Neural progenitor cell (in vitro differentiated cells): Measurements from ENCODE around the gene CASP7. TPM values are rescaled to one million over a fixed set of nuclear protein-coding genes. Genes with fewer than 3 reads are reported as not detected.
"Not testable (repeated sequence)": the region's sequence is repeated elsewhere in the genome, so short reads cannot be mapped to it uniquely, and the experiment has no call there.

Experiments used
- DNase-seq: peaks from one replicate; pipeline ENCODE4 v3.0.0-alpha.2; 2016; ENCODE audit warnings: low spot score
- H2AFZ ChIP-seq: fragments of 200-600 bp; sonication (generic); replicated peaks from 2 replicates; pipeline ENCODE4 v1.6.1; 2016; ENCODE audit warnings: antibody characterized with exemption
- H3F3A ChIP-seq: fragments of 200-600 bp; sonication (generic); 2 replicates; pipeline ENCODE4 v1.6.1; 2016; ENCODE audit warnings: antibody characterized with exemption, low read depth
- H3K27ac ChIP-seq: fragments of 200-600 bp; sonication (generic); 2 replicates; pipeline ENCODE4 v1.5.1; 2016; ENCODE audit warnings: mild to moderate bottlenecking
- H3K27me3 ChIP-seq: fragments of 200-600 bp; sonication (generic); 2 replicates; pipeline ENCODE4 v1.6.1; 2016; ENCODE audit warnings: mild to moderate bottlenecking, moderate library complexity
- H3K36me3 ChIP-seq: fragments of 200-600 bp; sonication (generic); 2 replicates; pipeline ENCODE4 v1.5.1; 2016
- H3K4me1 ChIP-seq: fragments of 200-600 bp; sonication (generic); 2 replicates; pipeline ENCODE4 v1.6.1; 2016; ENCODE audit warnings: mixed run types
- H3K4me2 ChIP-seq: fragments of 200-600 bp; sonication (generic); 2 replicates; pipeline ENCODE4 v1.6.1; 2016
- H3K4me3 ChIP-seq: fragments of 200-600 bp; sonication (generic); 2 replicates; pipeline ENCODE4 v1.5.1; 2016
- H3K79me2 ChIP-seq: fragments of 200-600 bp; sonication (generic); 2 replicates; pipeline ENCODE4 v1.6.1; 2016; ENCODE audit warnings: low read depth
- H3K9ac ChIP-seq: fragments of 200-600 bp; sonication (generic); 2 replicates; pipeline ENCODE4 v1.6.1; 2016
- H3K9me3 ChIP-seq: fragments of 200-600 bp; sonication (generic); 2 replicates; pipeline ENCODE4 v1.5.1; 2016; ENCODE audit warnings: low read depth
- H4K20me1 ChIP-seq: fragments of 200-600 bp; sonication (generic); 2 replicates; pipeline ENCODE4 v1.6.1; 2016; ENCODE audit warnings: low read depth
- H3K27ac Mint-ChIP-seq: 3 replicates; pipeline ENCODE4 v1.8.0; 2021; ENCODE audit warnings: mixed read lengths
- H3K27me3 Mint-ChIP-seq: 2 replicates; pipeline ENCODE4 v1.8.0; 2022; ENCODE audit warnings: low read depth, mild to moderate bottlenecking, inconsistent platforms, moderate library complexity, mixed read lengths; ENCODE audit not compliant: insufficient read depth
- H3K36me3 Mint-ChIP-seq: 3 replicates; pipeline ENCODE4 v1.8.0; 2021; ENCODE audit warnings: mixed read lengths
- H3K4me1 Mint-ChIP-seq: 3 replicates; pipeline ENCODE4 v1.8.0; 2021; ENCODE audit warnings: mixed read lengths
- H3K4me3 Mint-ChIP-seq: 3 replicates; pipeline ENCODE4 v1.8.0; 2021; ENCODE audit warnings: mild to moderate bottlenecking, moderate library complexity, mixed read lengths
- H3K9me3 Mint-ChIP-seq: 3 replicates; pipeline ENCODE4 v1.8.0; 2020; ENCODE audit warnings: mixed read lengths
- EZH2 ChIP-seq: fragments of 200-600 bp; sonication (generic); IDR thresholded peaks from 2 replicates; pipeline ENCODE4 v1.6.1; 2017; ENCODE audit warnings: antibody characterized with exemption, mild to moderate bottlenecking, moderate library complexity
- EZH2phosphoT487 ChIP-seq: fragments of 200-600 bp; sonication (generic); IDR thresholded peaks from 2 replicates; pipeline ENCODE4 v1.6.1; 2017; ENCODE audit warnings: antibody characterized with exemption
- total RNA-seq: library from RNA; depleted of rRNA; stranded (reverse); fragments of >200 nt; gene quantifications from 2 replicates; pipeline ENCODE4 v1.2.3, GENCODE V29; 2015; ENCODE audit warnings: low replicate concordance
- TF ChIP-seq, protein P1 (sequence below): fragments of 200-600 bp; sonication (generic); IDR thresholded peaks from 2 replicates; pipeline ENCODE4 v1.5.1; 2017; ENCODE audit warnings: antibody characterized with exemption, mild to moderate bottlenecking

The CASP7 gene
- total RNA-seq, 1 donor from 2014 or later, result 18.9 TPM

DNA sequence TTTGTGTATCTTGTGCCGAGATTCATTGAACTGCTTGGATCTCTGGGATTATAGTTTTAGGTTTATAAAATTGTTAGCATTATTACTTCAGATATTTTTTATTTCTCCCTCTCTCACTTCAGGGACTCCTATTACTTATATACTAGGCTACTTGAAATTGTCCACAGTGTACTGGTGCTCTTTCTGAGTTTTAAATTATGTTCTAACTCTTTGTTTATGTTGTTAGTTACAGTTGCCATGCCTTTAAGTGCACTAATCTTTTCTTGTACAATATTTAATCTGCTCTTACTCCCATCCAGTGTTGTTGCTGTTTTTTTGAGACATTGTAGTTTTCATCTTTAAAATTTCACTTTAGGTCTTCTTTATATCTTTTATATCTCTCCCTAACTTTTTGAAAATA is 84.9 kb downstream of the CASP7 start:
- Histone ChIP-seq H3K9ac (no peak overlapping the region), H3K27ac (no peak overlapping the region), H3K36me3 (no peaks in the 10 kb centered on the region), H3F3A (no peaks in the 10 kb centered on the region), H2AFZ (no peak overlapping the region), H3K4me3 (no peak overlapping the region), H3K4me2 (no peak overlapping the region), H4K20me1 (no peaks in the 10 kb centered on the region), H3K9me3 (no peaks in the 10 kb centered on the region), H3K27me3 (no peaks in the 10 kb centered on the region), H3K79me2 (no peaks in the 10 kb centered on the region), H3K4me1 (no peaks in the 10 kb centered on the region)
- no peaks in the 10 kb centered on the region for H3K36me3 Mint-ChIP-seq
- H3K27ac Mint-ChIP-seq, result no peak overlapping the region
- no peak overlapping the region for H3K4me3 Mint-ChIP-seq
- H3K9me3 Mint-ChIP-seq, result peaks cover 8% of the 10 kb centered on the region
- no peaks in the 10 kb centered on the region for H3K27me3 Mint-ChIP-seq
- peaks cover 5% of the 10 kb centered on the region for H3K4me1 Mint-ChIP-seq
- TF ChIP-seq, protein P1, sequence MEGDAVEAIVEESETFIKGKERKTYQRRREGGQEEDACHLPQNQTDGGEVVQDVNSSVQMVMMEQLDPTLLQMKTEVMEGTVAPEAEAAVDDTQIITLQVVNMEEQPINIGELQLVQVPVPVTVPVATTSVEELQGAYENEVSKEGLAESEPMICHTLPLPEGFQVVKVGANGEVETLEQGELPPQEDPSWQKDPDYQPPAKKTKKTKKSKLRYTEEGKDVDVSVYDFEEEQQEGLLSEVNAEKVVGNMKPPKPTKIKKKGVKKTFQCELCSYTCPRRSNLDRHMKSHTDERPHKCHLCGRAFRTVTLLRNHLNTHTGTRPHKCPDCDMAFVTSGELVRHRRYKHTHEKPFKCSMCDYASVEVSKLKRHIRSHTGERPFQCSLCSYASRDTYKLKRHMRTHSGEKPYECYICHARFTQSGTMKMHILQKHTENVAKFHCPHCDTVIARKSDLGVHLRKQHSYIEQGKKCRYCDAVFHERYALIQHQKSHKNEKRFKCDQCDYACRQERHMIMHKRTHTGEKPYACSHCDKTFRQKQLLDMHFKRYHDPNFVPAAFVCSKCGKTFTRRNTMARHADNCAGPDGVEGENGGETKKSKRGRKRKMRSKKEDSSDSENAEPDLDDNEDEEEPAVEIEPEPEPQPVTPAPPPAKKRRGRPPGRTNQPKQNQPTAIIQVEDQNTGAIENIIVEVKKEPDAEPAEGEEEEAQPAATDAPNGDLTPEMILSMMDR, result no peak
- TF ChIP-seq EZH2 (no peak), EZH2phosphoT487 (no peak)
- DNase-seq, result no peak

DNA sequence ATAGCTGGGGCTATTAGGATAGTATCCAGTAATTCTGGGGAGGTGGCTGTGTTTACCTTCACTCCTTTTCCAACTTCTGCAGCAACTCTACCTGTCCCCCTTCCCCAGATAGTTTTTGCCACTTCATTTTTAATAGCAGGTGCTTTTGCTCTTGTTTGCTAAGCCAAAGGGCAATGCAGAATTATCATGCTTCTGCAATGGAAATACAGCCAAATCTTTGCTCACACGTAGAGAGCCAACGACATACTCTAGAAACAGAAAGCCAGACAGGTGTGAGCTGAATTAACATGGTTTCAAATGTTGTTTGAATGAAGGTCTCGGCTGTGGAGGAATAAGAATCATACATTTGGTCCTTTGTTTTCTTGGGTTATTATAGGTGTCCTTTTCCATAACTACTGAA is 86.2 kb downstream of the CASP7 start:
- Histone ChIP-seq H3F3A (no peaks in the 10 kb centered on the region), H4K20me1 (no peaks in the 10 kb centered on the region), H3K9me3 (no peaks in the 10 kb centered on the region), H2AFZ (no peak overlapping the region), H3K4me1 (no peaks in the 10 kb centered on the region), H3K79me2 (no peaks in the 10 kb centered on the region), H3K9ac (no peak overlapping the region), H3K36me3 (no peaks in the 10 kb centered on the region), H3K4me3 (no peak overlapping the region), H3K4me2 (no peak overlapping the region), H3K27ac (no peak overlapping the region), H3K27me3 (no peaks in the 10 kb centered on the region)
- H3K4me1 Mint-ChIP-seq, result peaks cover 5% of the 10 kb centered on the region
- H3K4me3 Mint-ChIP-seq, result no peak overlapping the region
- H3K36me3 Mint-ChIP-seq, result no peaks in the 10 kb centered on the region
- H3K9me3 Mint-ChIP-seq, result peaks cover 8% of the 10 kb centered on the region
- no peak for DNase-seq
- H3K27ac Mint-ChIP-seq, result no peak overlapping the region
- TF ChIP-seq, protein P1, result no peak
- H3K27me3 Mint-ChIP-seq, result no peaks in the 10 kb centered on the region

DNA sequence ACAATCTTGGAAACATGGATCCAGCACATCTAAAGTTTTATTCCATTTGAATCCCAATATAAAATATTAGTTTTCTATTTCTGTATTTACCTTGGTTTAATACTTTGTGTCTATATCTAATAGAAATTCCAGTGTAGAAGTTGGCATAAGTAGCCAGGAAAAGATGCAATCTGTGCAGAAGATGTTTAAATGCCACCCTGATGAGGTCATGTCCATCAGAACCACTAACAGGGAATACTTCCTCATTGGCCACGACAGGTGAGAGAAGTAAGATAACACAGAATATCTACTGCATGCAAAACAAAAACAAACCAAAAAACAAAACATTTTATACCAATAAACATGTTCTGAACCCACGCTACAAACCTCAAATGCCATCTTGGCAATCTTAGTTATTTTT is 87.5 kb downstream of the CASP7 start:
- no peaks in the 10 kb centered on the region for H4K20me1 ChIP-seq
- H3K27me3 Mint-ChIP-seq, result no peaks in the 10 kb centered on the region
- peaks cover 8% of the 10 kb centered on the region for H3K9me3 Mint-ChIP-seq
- H3K9me3 ChIP-seq, result no peaks in the 10 kb centered on the region
- H3F3A ChIP-seq, result no peaks in the 10 kb centered on the region
- no peaks in the 10 kb centered on the region for H3K36me3 ChIP-seq
- H3K27ac ChIP-seq, result no peak overlapping the region
- no peak overlapping the region for H3K27ac Mint-ChIP-seq
- no peak overlapping the region for H3K4me3 ChIP-seq
- no peak overlapping the region for H3K4me2 ChIP-seq
- TF ChIP-seq, protein P1, result no peak
- TF ChIP-seq EZH2phosphoT487 (no peak), EZH2 (no peak)
- peaks cover 5% of the 10 kb centered on the region for H3K4me1 Mint-ChIP-seq
- H3K27me3 ChIP-seq, result no peaks in the 10 kb centered on the region
- H3K4me3 Mint-ChIP-seq, result no peak overlapping the region
- H2AFZ ChIP-seq, result no peak overlapping the region
- H3K36me3 Mint-ChIP-seq, result no peaks in the 10 kb centered on the region
- no peak for DNase-seq
- H3K9ac ChIP-seq, result no peak overlapping the region
- H3K4me1 ChIP-seq, result no peaks in the 10 kb centered on the region
- H3K79me2 ChIP-seq, result no peaks in the 10 kb centered on the region

DNA sequence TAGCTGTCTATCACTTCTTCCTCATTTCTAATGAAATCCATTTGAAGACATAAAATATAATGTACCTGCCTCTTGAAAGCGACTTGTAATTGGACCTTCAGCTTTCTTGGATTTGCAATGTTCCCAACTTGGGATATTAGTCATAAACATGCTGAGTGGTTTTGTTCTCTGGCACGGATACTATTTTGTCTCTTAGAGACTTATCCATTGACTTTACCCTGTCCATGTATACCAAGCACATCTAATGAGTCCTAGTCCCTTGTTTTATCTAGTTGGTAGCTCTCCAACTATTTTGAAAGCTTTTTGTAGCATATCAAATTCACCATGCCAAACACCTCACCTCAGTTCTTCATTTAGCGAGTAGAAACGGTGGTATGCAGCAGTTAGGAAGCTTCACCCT is 90.6 kb downstream of the CASP7 start:
- Mint-ChIP-seq H3K36me3 (no peaks in the 10 kb centered on the region), H3K27ac (no peak overlapping the region), H3K4me3 (no peak overlapping the region), H3K4me1 (peaks cover 5% of the 10 kb centered on the region), H3K27me3 (no peaks in the 10 kb centered on the region), H3K9me3 (no peaks in the 10 kb centered on the region)
- Histone ChIP-seq H3K4me2 (no peak overlapping the region), H3K27ac (no peak overlapping the region), H3K27me3 (no peaks in the 10 kb centered on the region), H3K36me3 (no peaks in the 10 kb centered on the region), H3K79me2 (no peaks in the 10 kb centered on the region), H3K4me1 (no peaks in the 10 kb centered on the region), H2AFZ (no peak overlapping the region), H3K4me3 (no peak overlapping the region), H3K9ac (no peak overlapping the region), H4K20me1 (no peaks in the 10 kb centered on the region), H3K9me3 (no peaks in the 10 kb centered on the region), H3F3A (no peaks in the 10 kb centered on the region)
- DNase-seq, result no peak
- TF ChIP-seq EZH2phosphoT487 (no peak), EZH2 (no peak)
- TF ChIP-seq, protein P1, result no peak

DNA sequence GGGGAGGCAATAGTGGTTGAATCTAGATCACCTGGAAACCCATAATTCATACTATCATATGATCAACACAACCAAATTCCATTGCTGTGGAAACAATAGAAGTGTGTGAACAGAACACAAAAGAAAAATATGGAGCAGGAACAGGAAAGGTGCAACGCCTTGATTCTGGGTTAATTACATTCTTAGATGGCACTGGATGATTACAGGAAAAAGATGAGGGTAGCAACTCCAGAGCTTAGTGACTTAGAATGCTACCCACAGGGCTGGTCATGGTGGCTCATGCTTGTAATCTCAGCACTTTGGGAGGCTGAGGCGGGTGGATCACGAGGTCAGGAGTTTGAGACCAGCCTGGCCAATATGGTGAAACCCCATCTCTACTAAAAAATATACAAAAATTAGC is 91.4 kb downstream of the CASP7 start:
- not testable (repeated sequence) for H3K9me3 ChIP-seq, H3K4me2 ChIP-seq, H3K36me3 ChIP-seq, H3K9me3 Mint-ChIP-seq, H3K4me3 Mint-ChIP-seq, H3K4me1 Mint-ChIP-seq, H2AFZ ChIP-seq, H3K4me3 ChIP-seq, DNase-seq, H3K27ac Mint-ChIP-seq, H3K79me2 ChIP-seq, H4K20me1 ChIP-seq, H3F3A ChIP-seq, H3K27me3 ChIP-seq, H3K36me3 Mint-ChIP-seq, H3K9ac ChIP-seq, H3K4me1 ChIP-seq, H3K27ac ChIP-seq, H3K27me3 Mint-ChIP-seq
